Natural killer cell (primary cell): ENCODE measurements around the gene ADAMTS5. TPM values are rescaled to one million over a fixed set of nuclear protein-coding genes. Genes with fewer than 3 reads are reported as not detected.
A peak's percentile ranks its signal among the peaks of the same experiment; 100 is the strongest.

Experiments
- ATAC-seq, 3 donors: fragments of 150-1000 bp in 2 of 3; fragments of 200-7000 bp in 1 of 3; cut with Tn5 transposase; 1 replicate in 1 of 3; 2 replicates in 2 of 3; pipeline ENCODE4 v1.10.0; 2021; ENCODE audit warnings: mild to moderate bottlenecking in 2 of 3, moderate library complexity in 2 of 3
- DNase-seq, 2 donors: peaks; one replicate each; pipeline versions ENCODE4 v3.0.0 to v3.0.0-alpha.2; 2013 to 2021; ENCODE audit warnings: mixed read lengths in 1 of 2
- H3K27ac ChIP-seq: one replicate; pipeline ENCODE4 v1.5.1; 2013; ENCODE audit warnings: mild to moderate bottlenecking, low read length
- H3K27me3 ChIP-seq: one replicate; pipeline ENCODE4 v1.6.1; 2013; ENCODE audit warnings: low read length; ENCODE audit not compliant: control insufficient read depth, insufficient read depth
- H3K36me3 ChIP-seq: one replicate; pipeline ENCODE4 v1.6.1; 2013; ENCODE audit warnings: low read length; ENCODE audit not compliant: control insufficient read depth, insufficient read depth
- H3K4me1 ChIP-seq: one replicate; pipeline ENCODE4 v1.6.1; 2013; ENCODE audit warnings: low read length; ENCODE audit not compliant: control insufficient read depth, insufficient read depth
- H3K4me3 ChIP-seq: one replicate; pipeline ENCODE4 v1.5.1; 2013; ENCODE audit warnings: low read length
- H3K9me3 ChIP-seq: one replicate; pipeline ENCODE4 v1.6.1; 2013; ENCODE audit warnings: low read length; ENCODE audit not compliant: control insufficient read depth, insufficient read depth
- H3K27ac Mint-ChIP-seq, 2 donors: one replicate each; pipeline ENCODE4 v1.8.0; 2022; ENCODE audit warnings: mild to moderate bottlenecking in 2 of 2, mixed read lengths in 2 of 2, moderate library complexity in 1 of 2
- H3K27me3 Mint-ChIP-seq, 2 donors: one replicate each; pipeline ENCODE4 v1.8.0; 2022; ENCODE audit warnings: low read depth in 2 of 2, mixed read lengths in 2 of 2
- H3K36me3 Mint-ChIP-seq: one replicate; pipeline ENCODE4 v1.8.0; 2022; ENCODE audit warnings: mixed read lengths
- H3K4me1 Mint-ChIP-seq, 2 donors: one replicate each; pipeline ENCODE4 v1.8.0; 2022; ENCODE audit warnings: mixed read lengths in 2 of 2
- H3K4me3 Mint-ChIP-seq: one replicate; pipeline ENCODE4 v1.8.0; 2022; ENCODE audit warnings: mild to moderate bottlenecking, moderate library complexity, mixed read lengths
- H3K9me3 Mint-ChIP-seq, 2 donors: one replicate each; pipeline ENCODE4 v1.8.0; 2022; ENCODE audit warnings: mixed read lengths in 2 of 2
- WGBS: methylation state at CpG from one replicate; pipeline ENCODE4 v1.1.7; 2013; ENCODE audit warnings: missing lambda C conversion rate; ENCODE audit not compliant: insufficient coverage; 5-methylcytosine and 5-hydroxymethylcytosine counted together
- intact Hi-C: fragments of 100-400 bp; cut with micrococcal nuclease; formaldehyde crosslinking; loops from one replicate; pipeline ENCODE4 v1.14.2; 2022
- total RNA-seq, 4 donors: library from RNA; stranded (reverse); fragments of 120-200 nt in 1 of 4; gene quantifications; one replicate each; pipeline versions ENCODE4 v1.2.3 to v1.2.4, GENCODE V29; 2013 to 2022
- TF ChIP-seq, protein P1 (sequence below): fragments of 200-600 bp; IDR thresholded peaks from one replicate; pipeline ENCODE4 v1.8.0; 2022; ENCODE audit warnings: antibody characterized with exemption

ADAMTS5 gene
- total RNA-seq, 3 donors from 2014 or later (not counting 1 experiment from before 2014, with no cell fraction given) = 0.08 TPM; not detected in 2

DNA sequence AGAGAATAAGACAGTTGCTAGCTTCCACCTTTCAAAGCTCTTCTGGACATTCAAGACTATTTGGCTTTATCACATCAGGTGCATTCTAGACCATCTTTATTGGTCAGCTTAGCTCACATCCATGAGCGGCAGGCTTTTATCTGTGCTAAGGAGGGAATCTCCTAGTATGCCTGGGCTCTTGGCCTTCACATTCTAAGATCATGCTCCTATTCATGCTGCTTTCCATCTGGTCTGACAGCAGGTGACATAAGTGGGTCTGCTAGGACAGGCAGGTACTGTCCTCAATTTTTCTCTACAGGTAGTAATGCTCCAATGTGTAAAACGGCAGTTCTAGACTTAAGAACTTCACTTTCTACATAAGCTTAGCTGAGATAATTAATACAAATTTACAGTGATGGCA, 82.5 kb downstream of the ADAMTS5 start:
- 94% methylated on average over 1 of the region's 2 CpGs for WGBS
- Histone ChIP-seq H3K36me3 (no peaks in the 10 kb centered on the region), H3K4me3 (no peak overlapping the region), H3K27ac (no peak overlapping the region), H3K4me1 (no peaks in the 10 kb centered on the region), H3K27me3 (no peaks in the 10 kb centered on the region), H3K9me3 (no peaks in the 10 kb centered on the region)
- no peak overlapping the region for H3K4me3 Mint-ChIP-seq
- TF ChIP-seq, protein P1, sequence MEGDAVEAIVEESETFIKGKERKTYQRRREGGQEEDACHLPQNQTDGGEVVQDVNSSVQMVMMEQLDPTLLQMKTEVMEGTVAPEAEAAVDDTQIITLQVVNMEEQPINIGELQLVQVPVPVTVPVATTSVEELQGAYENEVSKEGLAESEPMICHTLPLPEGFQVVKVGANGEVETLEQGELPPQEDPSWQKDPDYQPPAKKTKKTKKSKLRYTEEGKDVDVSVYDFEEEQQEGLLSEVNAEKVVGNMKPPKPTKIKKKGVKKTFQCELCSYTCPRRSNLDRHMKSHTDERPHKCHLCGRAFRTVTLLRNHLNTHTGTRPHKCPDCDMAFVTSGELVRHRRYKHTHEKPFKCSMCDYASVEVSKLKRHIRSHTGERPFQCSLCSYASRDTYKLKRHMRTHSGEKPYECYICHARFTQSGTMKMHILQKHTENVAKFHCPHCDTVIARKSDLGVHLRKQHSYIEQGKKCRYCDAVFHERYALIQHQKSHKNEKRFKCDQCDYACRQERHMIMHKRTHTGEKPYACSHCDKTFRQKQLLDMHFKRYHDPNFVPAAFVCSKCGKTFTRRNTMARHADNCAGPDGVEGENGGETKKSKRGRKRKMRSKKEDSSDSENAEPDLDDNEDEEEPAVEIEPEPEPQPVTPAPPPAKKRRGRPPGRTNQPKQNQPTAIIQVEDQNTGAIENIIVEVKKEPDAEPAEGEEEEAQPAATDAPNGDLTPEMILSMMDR = no peak
- no peaks in the 10 kb centered on the region for H3K9me3 Mint-ChIP-seq
- peaks cover 18 to 28% of the 10 kb centered on the region in 2 donors for H3K27me3 Mint-ChIP-seq
- DNase-seq = no peak
- no peak for ATAC-seq
- no peak overlapping the region for H3K27ac Mint-ChIP-seq
- H3K36me3 Mint-ChIP-seq = no peaks in the 10 kb centered on the region
- H3K4me1 Mint-ChIP-seq = no peaks in the 10 kb centered on the region
- intact Hi-C loops = no loop called here

DNA sequence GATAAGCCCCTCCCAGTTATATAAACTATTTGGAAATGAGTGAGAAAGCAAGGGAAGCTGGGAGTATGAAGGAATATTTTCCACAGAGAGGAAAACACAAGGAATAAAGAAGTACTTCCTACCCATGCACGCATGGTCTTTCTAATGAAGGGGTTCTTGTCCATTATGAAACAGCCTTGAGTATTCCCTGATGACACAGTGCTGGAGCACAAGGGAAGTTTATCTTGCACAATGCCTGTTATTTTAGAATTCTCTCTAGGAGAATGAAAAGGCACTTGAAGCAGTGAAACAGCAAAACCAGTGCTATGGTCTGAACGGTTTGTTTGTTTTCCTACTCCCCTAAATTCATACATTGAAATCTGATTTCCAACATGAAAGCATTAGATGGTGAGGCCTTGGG, 83.1 kb downstream of the ADAMTS5 start:
- Histone ChIP-seq H3K4me3 (no peak overlapping the region), H3K4me1 (no peaks in the 10 kb centered on the region), H3K9me3 (no peaks in the 10 kb centered on the region), H3K27me3 (no peaks in the 10 kb centered on the region), H3K27ac (no peak overlapping the region), H3K36me3 (no peaks in the 10 kb centered on the region)
- TF ChIP-seq, protein P1 = no peak
- Mint-ChIP-seq H3K27me3 (peaks cover 18 to 28% of the 10 kb centered on the region in 2 donors), H3K27ac (no peak overlapping the region), H3K4me3 (no peak overlapping the region), H3K36me3 (no peaks in the 10 kb centered on the region), H3K4me1 (no peaks in the 10 kb centered on the region), H3K9me3 (no peaks in the 10 kb centered on the region)
- ATAC-seq (no peak), DNase-seq (no peak)
- intact Hi-C loops = no loop called here
- WGBS = 80% methylated on average over 1 of the region's 2 CpGs

DNA sequence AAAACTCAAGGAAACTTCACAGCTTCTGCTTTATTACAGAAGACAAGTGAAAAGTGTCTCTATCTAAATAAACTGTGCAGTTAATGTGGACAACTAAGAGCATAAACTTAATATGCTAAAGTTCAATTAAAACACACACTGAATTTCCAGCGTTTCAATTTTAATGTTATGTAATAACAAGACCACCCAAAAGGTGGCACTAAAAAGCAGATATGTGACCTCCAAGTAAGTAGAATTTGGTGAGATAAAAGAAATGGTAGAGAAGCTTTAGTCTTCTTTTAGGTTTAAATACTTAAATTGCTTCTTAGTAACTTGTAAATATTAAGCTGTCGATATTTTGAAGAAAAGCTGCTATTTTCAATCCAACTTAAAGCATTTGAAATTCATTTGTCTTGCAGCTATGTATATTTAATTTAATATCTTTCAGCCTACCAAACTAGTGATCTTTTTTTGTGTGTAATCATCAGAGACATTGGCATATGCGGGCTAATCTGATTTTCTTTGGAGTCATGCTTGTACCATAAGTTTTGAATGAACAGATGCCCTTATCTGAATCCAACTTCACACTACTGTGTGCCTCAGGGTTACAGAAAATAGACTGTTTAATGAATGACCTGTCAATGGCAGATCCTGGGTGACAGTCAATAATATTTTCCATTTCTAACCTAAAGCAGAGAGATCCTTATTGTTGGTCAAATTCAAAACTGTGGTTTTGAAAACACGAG, 85.2 kb downstream of the ADAMTS5 start:
- H3K36me3 ChIP-seq = no peaks in the 10 kb centered on the region
- H3K27me3 Mint-ChIP-seq = peaks cover 10 to 21% of the 10 kb centered on the region in 2 donors
- no peak for ATAC-seq
- no peaks in the 10 kb centered on the region for H3K36me3 Mint-ChIP-seq
- no peaks in the 10 kb centered on the region for H3K9me3 ChIP-seq
- no peak overlapping the region for H3K27ac ChIP-seq
- H3K4me1 ChIP-seq = no peaks in the 10 kb centered on the region
- no peaks in the 10 kb centered on the region for H3K9me3 Mint-ChIP-seq
- H3K4me1 Mint-ChIP-seq = no peaks in the 10 kb centered on the region
- TF ChIP-seq, protein P1 = peak; percentile 21
- 60% methylated on average over 2 of the region's 4 CpGs for WGBS
- H3K27me3 ChIP-seq = no peaks in the 10 kb centered on the region
- H3K4me3 Mint-ChIP-seq = no peak overlapping the region
- no peak overlapping the region for H3K4me3 ChIP-seq
- DNase-seq = no peak
- intact Hi-C loops = no loop called here
- no peak overlapping the region for H3K27ac Mint-ChIP-seq

DNA sequence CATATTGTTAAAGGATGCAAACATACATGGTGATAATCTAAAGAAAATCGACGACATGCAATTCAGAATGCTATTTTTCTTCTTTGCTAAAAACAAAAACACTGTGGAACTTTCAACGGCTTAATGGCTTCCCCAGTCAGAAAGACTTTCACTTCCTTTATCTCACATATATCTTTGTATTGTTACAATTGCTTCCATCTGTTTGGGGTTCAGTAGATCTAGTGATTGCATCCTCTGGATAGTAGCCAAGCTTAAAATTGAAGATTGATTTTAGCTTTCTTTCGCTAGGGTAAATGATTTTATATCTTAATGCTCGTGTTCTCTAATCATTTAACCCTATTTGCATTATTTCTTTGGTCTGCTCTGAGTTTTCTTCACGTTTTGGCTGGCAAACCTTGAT, 89.9 kb downstream of the ADAMTS5 start:
- H3K9me3 ChIP-seq = no peaks in the 10 kb centered on the region
- H3K36me3 Mint-ChIP-seq = no peaks in the 10 kb centered on the region
- no peak for ATAC-seq
- DNase-seq = no peak
- intact Hi-C loops = no loop called here
- no peak overlapping the region for H3K27ac Mint-ChIP-seq
- no peaks in the 10 kb centered on the region for H3K27me3 ChIP-seq
- 80% methylated on average over 5 of the region's 6 CpGs for WGBS
- no peaks in the 10 kb centered on the region for H3K36me3 ChIP-seq
- H3K27me3 Mint-ChIP-seq = peaks cover 5 to 11% of the 10 kb centered on the region in 2 donors
- no peak overlapping the region for H3K4me3 Mint-ChIP-seq
- H3K4me1 ChIP-seq = no peaks in the 10 kb centered on the region
- no peak overlapping the region for H3K27ac ChIP-seq
- H3K9me3 Mint-ChIP-seq = no peaks in the 10 kb centered on the region
- TF ChIP-seq, protein P1 = no peak
- no peak overlapping the region for H3K4me3 ChIP-seq
- no peaks in the 10 kb centered on the region for H3K4me1 Mint-ChIP-seq
